Activated naive CD8-positive, alpha-beta T cell (primary cell): Measurements from ENCODE around the gene DIP2B.

ENCODE experiments used
- H3K27ac Mint-ChIP-seq: one replicate; pipeline ENCODE4 v1.8.0; 2021; ENCODE audit warnings: mixed read lengths
- H3K27me3 Mint-ChIP-seq: one replicate; pipeline ENCODE4 v1.8.0; 2021; ENCODE audit warnings: mixed read lengths
- H3K36me3 Mint-ChIP-seq: one replicate; pipeline ENCODE4 v1.8.0; 2021; ENCODE audit warnings: mixed read lengths
- H3K4me1 Mint-ChIP-seq: one replicate; pipeline ENCODE4 v1.8.0; 2021; ENCODE audit warnings: low read depth, mixed read lengths
- H3K4me3 Mint-ChIP-seq: one replicate; pipeline ENCODE4 v1.8.0; 2021; ENCODE audit warnings: mild to moderate bottlenecking, mixed read lengths
- H3K9me3 Mint-ChIP-seq: one replicate; pipeline ENCODE4 v1.8.0; 2021; ENCODE audit warnings: low read depth, mixed read lengths

DIP2B gene

GRCh38 chr12:50599366-50600095 is 94.7 kb downstream of the DIP2B start:
- Mint-ChIP-seq H3K27ac (peak overlapping the region; percentile 54), H3K9me3 (no peaks in the 10 kb centered on the region), H3K4me1 (peaks cover 45% of the 10 kb centered on the region), H3K36me3 (peaks cover 6% of the 10 kb centered on the region), H3K4me3 (peak overlapping the region; percentile 20), H3K27me3 (no peaks in the 10 kb centered on the region)

GRCh38 chr12:50600364-50600763 is 95.6 kb downstream of the DIP2B start:
- no peaks in the 10 kb centered on the region for H3K9me3 Mint-ChIP-seq
- H3K27ac Mint-ChIP-seq = no peak overlapping the region
- H3K27me3 Mint-ChIP-seq = no peaks in the 10 kb centered on the region
- H3K36me3 Mint-ChIP-seq = peaks cover 6% of the 10 kb centered on the region
- H3K4me1 Mint-ChIP-seq = peaks cover 44% of the 10 kb centered on the region
- no peak overlapping the region for H3K4me3 Mint-ChIP-seq

GRCh38 chr12:50603817-50604639 is 99.2 kb downstream of the DIP2B start:
- no peaks in the 10 kb centered on the region for H3K27me3 Mint-ChIP-seq
- no peak overlapping the region for H3K27ac Mint-ChIP-seq
- no peaks in the 10 kb centered on the region for H3K9me3 Mint-ChIP-seq
- H3K36me3 Mint-ChIP-seq = peaks cover 4% of the 10 kb centered on the region
- H3K4me1 Mint-ChIP-seq = peaks cover 30% of the 10 kb centered on the region
- H3K4me3 Mint-ChIP-seq = no peak overlapping the region

- Mint-ChIP-seq H3K27ac (no peak overlapping the region), H3K9me3 (no peaks in the 10 kb centered on the region), H3K4me1 (peaks cover 30% of the 10 kb centered on the region), H3K36me3 (peaks cover 6% of the 10 kb centered on the region), H3K4me3 (no peak overlapping the region), H3K27me3 (no peaks in the 10 kb centered on the region)
Observed at GRCh38 chr12:50604640-50604920, 99.8 kb downstream of the DIP2B start.

GRCh38 chr12:50606675-50607375 is 102.0 kb downstream of the DIP2B start:
- Mint-ChIP-seq H3K9me3 (no peaks in the 10 kb centered on the region), H3K4me3 (no peak overlapping the region), H3K4me1 (peaks cover 16% of the 10 kb centered on the region), H3K27me3 (no peaks in the 10 kb centered on the region), H3K27ac (no peak overlapping the region), H3K36me3 (peaks cover 4% of the 10 kb centered on the region)

- Mint-ChIP-seq H3K36me3 (peaks cover 4% of the 10 kb centered on the region), H3K9me3 (no peaks in the 10 kb centered on the region), H3K4me1 (peaks cover 15% of the 10 kb centered on the region), H3K27me3 (no peaks in the 10 kb centered on the region), H3K4me3 (no peak overlapping the region), H3K27ac (no peak overlapping the region)
Observed at GRCh38 chr12:50609292-50609874, 104.6 kb downstream of the DIP2B start.

GRCh38 chr12:50610171-50610570 is 105.4 kb downstream of the DIP2B start:
- no peak overlapping the region for H3K4me3 Mint-ChIP-seq
- peaks cover 4% of the 10 kb centered on the region for H3K36me3 Mint-ChIP-seq
- H3K9me3 Mint-ChIP-seq = no peaks in the 10 kb centered on the region
- no peaks in the 10 kb centered on the region for H3K27me3 Mint-ChIP-seq
- H3K4me1 Mint-ChIP-seq = peaks cover 19% of the 10 kb centered on the region
- H3K27ac Mint-ChIP-seq = no peak overlapping the region

- Mint-ChIP-seq H3K27me3 (no peaks in the 10 kb centered on the region), H3K9me3 (no peaks in the 10 kb centered on the region), H3K4me3 (no peak overlapping the region), H3K4me1 (peaks cover 24% of the 10 kb centered on the region), H3K36me3 (peaks cover 4% of the 10 kb centered on the region), H3K27ac (no peak overlapping the region)
Observed at GRCh38 chr12:50611021-50611744, 106.4 kb downstream of the DIP2B start.

- H3K4me1 Mint-ChIP-seq = peaks cover 21% of the 10 kb centered on the region
- H3K4me3 Mint-ChIP-seq = no peak overlapping the region
- H3K9me3 Mint-ChIP-seq = no peaks in the 10 kb centered on the region
- H3K27ac Mint-ChIP-seq = no peak overlapping the region
- no peaks in the 10 kb centered on the region for H3K27me3 Mint-ChIP-seq
- peaks cover 2% of the 10 kb centered on the region for H3K36me3 Mint-ChIP-seq
Observed at GRCh38 chr12:50612882-50613281, 108.1 kb downstream of the DIP2B start.

- no peak overlapping the region for H3K4me3 Mint-ChIP-seq
- no peaks in the 10 kb centered on the region for H3K27me3 Mint-ChIP-seq
- no peak overlapping the region for H3K27ac Mint-ChIP-seq
- H3K9me3 Mint-ChIP-seq = no peaks in the 10 kb centered on the region
- peaks cover 2% of the 10 kb centered on the region for H3K36me3 Mint-ChIP-seq
- peaks cover 27% of the 10 kb centered on the region for H3K4me1 Mint-ChIP-seq
Observed at GRCh38 chr12:50613463-50613862, 108.7 kb downstream of the DIP2B start.

- Mint-ChIP-seq H3K27ac (no peak overlapping the region), H3K36me3 (peaks cover 1% of the 10 kb centered on the region), H3K4me1 (peaks cover 32% of the 10 kb centered on the region), H3K27me3 (no peaks in the 10 kb centered on the region), H3K9me3 (no peaks in the 10 kb centered on the region), H3K4me3 (no peak overlapping the region)
Observed at GRCh38 chr12:50614167-50614759, 109.5 kb downstream of the DIP2B start.

GRCh38 chr12:50615145-50615906 is 110.5 kb downstream of the DIP2B start:
- H3K36me3 Mint-ChIP-seq = no peaks in the 10 kb centered on the region

GRCh38 chr12:50615907-50616296 is 111.1 kb downstream of the DIP2B start:
- no peaks in the 10 kb centered on the region for H3K36me3 Mint-ChIP-seq
- no peak overlapping the region for H3K27ac Mint-ChIP-seq
- no peaks in the 10 kb centered on the region for H3K9me3 Mint-ChIP-seq
- H3K27me3 Mint-ChIP-seq = no peaks in the 10 kb centered on the region
- no peak overlapping the region for H3K4me3 Mint-ChIP-seq
- H3K4me1 Mint-ChIP-seq = peaks cover 43% of the 10 kb centered on the region

More at GRCh38 chr12:50615145-50615906, 110.5 kb downstream of the DIP2B start:
- Mint-ChIP-seq H3K4me3 (no peak overlapping the region), H3K9me3 (no peaks in the 10 kb centered on the region), H3K27ac (no peak overlapping the region), H3K4me1 (peaks cover 37% of the 10 kb centered on the region), H3K27me3 (no peaks in the 10 kb centered on the region)
